GM21360 (cell line): ENCODE results near the gene BACH2.
"Not testable (repeated sequence)": the region's sequence is repeated elsewhere in the genome, so short reads cannot be mapped to it uniquely, and the experiment has no call there.

Experiments used
- ATAC-seq: cut with Tn5 transposase; IDR thresholded peaks from one replicate; pipeline ENCODE4 v1.9.1; 2021; ENCODE audit warnings: mild to moderate bottlenecking, moderate library complexity; ENCODE audit not compliant: unreplicated experiment

The BACH2 gene

DNA sequence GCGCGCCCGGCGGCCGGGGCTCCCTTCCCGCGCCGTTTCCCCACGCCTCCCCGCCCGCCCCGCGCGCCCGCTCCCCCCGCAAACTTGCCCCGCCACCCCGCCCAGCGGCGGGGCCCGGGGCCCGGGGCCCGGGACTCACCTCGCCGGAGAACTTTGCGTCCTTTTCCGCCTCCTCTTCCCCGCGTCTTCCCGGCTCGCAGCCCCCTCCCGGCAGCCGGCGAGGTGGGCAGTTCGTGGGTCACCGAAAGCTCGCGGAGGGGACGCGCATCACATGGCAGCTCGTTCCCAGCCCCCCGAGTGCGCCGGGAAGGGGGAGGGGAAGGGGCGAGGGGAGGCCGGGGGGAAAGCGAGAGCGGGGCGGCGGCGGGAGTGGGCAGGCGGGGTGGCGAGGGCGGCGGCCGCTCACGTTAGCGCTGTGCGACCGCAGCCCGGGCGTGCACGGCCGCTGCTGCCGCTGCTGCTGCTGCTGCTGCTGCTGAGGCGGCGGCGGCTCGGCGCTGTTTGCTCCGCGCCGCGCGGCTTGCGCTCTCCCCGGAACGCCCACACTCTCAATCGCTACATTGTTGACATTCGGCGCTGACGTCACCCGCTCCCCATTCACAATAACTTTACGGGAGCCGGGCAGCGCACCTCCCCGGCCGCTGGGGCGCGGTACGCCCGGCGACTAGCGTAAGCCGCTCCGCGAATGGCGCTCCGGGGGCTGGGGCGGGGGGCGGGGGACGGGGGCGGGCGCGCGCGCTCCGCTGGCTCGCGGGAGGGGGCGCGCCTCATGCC, at the start of gene BACH2:
Gene BACH2 (minus strand): TSS at position 503 of the 774 bp plus-strand sequence. CDS start 287,999 bp downstream, outside the sequence.
- peak; percentile 85 for ATAC-seq

DNA sequence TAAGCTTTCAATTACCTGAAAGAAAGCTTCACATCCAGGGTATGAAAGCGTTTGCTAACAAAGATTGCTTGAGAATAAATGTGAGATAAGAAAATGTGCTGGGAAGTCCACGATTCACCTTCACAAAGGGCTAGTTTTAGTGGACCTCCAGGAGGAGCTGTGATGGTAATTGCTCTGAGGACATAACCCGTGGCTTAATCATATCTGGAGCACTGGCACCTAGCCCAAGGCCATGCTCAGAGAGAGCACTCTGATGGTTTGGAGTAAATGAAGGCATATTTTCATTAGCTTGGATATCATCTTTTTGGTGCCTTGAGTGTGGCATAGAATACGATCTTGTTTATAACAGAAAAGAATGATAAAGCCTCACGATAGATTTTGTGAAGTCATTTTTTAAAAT, 46.9 kb upstream of the BACH2 start:
- ATAC-seq = no peak

GRCh38 chr6:90338409-90338808, 41.8 kb upstream of the BACH2 start:
- ATAC-seq = no peak

DNA sequence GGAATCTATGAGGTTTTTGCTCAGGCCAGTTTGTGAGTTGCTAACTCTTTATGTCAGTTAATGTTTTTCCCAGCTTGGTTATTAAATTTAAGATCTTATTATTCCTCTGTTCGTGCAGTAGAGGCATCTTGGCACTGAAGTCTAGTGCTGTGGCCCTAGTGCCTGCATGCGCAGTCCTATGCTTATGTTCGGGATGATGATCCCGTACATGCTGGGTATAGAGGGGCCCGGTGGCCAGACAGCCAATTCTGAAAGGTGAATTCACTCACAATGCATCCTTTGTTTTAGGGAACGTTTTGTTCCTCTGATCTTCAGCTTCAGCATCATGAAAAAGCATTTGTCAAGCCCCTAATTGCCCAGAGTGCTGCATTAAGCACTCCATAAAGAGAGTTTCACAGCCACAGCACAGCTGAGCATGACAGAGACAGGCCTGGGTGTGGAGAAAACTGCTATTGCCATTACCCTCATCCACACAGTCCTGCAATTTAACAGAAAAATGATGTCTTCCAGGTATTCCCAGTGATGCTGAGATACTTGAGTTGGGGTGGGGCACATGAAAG, 39.8 kb upstream of the BACH2 start:
- ATAC-seq = no peak

GRCh38 chr6:90333928-90334327, 37.3 kb upstream of the BACH2 start:
- no peak for ATAC-seq

DNA sequence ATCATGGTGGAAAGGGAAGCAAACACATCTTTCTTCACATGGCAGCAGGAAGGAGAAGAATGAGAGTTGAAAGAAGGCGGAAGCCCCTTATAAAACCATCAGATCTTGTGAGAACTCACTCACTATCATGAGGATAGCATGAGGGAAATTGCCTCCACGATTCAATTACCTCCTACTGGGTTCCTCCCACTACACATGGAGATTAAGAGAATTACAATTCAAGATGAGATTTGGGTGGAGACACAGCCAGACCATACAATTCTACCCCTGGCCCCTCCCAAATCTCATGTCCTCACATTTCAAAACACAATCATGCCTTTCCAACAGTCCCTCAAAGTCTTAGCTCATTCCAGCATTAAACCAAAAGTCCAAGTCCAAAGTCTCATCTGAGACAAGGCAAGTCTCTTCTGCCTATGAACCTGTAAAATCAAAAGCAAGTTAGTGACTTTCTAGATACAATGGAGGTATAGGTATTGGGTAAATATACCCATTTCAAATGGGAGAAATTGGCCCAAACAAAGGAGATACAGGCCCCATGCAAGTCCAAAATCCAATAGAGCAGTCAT, 36.4 kb upstream of the BACH2 start:
- ATAC-seq = not testable (repeated sequence)

GRCh38 chr6:90329386-90330077, 32.9 kb upstream of the BACH2 start:
- no peak for ATAC-seq

- no peak for ATAC-seq
Observed at GRCh38 chr6:90328004-90328403, 31.4 kb upstream of the BACH2 start.

DNA sequence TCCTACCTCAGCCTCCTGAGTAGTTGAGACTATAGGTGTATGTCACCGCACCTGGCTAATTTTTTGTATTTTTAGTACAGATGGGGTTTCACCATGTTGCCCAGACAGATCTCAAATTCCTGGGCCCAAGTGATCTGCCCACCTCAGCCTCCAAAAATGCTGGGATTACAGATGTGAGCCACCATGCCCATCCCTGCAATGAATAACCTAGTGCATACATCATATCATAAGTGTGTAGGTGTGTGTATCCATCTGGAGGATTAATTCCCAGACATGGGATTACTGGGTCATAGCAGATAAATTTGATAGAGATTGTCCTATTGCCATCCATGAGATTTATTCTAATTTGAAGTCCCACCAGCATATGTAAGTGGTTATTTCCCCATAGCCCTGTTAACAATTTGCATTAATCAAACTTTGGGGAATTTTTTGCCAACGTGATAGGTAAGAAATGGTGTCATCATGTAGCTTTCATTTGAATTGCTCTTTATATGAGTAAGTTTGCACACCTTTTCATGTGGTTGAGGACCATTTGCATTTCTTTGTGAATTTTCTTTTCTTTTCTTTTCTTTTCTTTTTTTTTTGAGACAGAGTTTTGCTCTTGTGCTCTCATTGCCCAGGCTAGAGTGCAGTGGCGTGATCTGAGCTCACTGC, 29.9 kb upstream of the BACH2 start:
- ATAC-seq = no peak

DNA sequence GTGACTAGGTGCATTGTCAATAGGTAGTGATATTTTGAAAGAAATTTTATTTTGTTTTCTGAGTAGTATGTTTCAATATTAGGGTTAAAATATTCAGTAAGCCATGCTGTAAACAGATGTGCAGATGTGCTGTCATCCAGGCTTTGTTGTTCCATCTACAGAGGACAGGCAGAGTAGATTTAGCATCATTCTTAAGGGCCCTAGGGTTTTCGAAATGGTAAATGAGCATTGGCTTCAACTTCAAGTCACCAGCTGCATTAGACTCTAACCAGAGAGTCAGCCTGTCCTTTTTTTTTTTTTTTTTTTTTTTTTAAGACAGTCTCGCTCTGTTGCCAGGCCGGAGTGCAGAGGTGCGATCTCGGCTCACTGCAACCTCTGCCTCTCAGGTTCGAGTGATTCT, 27.1 kb upstream of the BACH2 start:
- ATAC-seq = no peak

DNA sequence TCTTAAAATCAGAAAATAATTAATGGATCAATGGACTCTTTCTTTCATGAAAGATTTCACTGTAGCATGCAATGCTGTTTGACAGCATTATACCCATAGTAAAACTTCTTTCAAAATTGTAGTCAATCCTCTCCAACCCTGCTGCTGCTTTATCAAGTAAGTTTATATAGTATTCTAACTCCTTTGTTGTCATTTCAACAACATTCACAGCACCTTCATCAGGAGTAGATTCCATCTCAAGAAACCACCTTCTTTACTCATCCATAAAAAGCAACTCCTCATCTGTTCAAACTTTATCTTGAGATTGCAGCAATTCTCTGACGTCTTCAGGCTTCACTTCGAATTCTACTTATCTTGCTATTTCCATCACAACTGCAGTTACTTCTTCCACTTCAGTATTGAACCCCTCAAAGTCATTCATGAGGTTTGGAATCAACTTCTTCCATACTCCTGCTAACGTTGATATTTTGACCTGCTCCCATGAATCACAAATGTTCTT, 26.4 kb upstream of the BACH2 start:
- no peak for ATAC-seq

GRCh38 chr6:90319979-90320685, 23.5 kb upstream of the BACH2 start:
- no peak for ATAC-seq

- no peak for ATAC-seq
Observed at GRCh38 chr6:90319044-90319443, 22.4 kb upstream of the BACH2 start.

DNA sequence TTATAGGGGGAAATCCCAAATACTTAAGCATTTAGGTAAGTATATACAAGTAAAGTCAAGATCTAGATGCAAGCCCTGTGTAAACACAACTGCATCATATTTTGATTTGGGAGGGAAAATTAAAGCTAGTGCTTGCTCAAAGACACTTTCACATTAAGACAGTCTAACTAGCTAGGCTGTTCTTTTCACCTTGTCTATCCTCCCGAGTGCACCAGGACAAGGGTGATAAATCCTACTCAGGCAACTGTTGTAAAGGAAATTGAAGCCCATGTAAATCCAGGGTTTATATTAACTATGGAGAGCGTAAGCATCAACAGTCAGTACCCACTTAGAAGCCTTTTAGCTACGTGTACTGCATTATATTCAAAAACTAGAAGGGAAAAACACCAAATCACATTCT, 19.3 kb upstream of the BACH2 start:
- ATAC-seq = no peak

DNA sequence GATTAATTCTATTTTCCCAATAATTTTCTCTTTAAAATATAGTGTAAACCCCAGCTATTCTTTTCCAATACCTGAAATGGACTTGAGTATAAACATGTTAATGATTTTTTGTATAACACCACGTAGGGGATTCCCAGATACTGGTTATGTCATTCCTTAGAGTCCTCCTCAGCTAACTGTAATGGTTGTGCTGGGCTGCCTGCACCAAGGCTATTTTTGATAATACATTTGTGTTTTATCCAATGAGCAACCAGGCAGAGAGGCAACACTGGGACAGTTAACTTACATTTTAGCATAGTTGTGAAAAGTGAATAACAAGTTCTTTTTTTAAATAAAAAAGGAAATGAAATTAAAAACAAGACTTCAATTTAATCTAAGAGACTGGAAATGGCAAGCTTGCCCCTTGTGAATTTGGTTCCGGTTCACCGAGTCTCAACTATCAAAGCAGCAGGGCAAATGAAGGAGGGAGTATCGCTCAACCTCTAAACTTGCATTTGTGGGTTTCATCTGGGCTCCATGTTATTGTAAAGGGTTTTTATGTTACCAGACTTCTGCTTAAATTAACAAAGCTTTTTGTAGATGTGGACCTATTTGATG, 18.8 kb upstream of the BACH2 start:
- ATAC-seq = no peak

GRCh38 chr6:90314514-90314913, 17.9 kb upstream of the BACH2 start:
- ATAC-seq = no peak

GRCh38 chr6:90311569-90311968, 14.9 kb upstream of the BACH2 start:
- no peak for ATAC-seq

DNA sequence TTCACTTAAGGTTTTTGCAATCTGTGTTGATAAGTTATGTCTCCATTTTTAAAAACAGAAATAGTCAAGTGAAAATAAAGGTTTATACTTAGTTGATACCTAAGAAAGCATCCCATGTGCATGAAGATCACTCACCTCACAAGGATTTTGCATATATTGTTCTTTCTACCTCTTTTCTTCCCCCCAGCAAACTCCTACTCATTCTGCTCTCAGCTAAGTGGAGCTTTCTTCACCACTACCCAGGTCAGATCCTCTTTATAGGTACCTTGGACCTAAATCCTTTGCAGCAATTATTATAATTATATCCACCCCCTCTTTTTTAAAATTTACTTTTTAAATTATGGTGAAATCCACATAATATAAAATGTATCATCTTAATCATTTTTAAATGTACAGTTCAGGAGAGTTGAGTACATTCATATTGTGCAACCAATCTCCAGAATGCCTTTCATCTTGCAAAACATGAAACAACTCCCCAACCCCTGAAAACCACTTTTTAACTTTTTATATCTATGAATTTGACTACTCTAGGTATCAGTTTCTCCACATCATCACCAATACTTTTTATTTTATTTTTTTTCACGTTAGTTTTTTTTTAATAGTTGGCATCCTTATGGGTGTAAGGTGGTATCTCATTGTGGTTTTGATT, 9.3 kb upstream of the BACH2 start:
- no peak for ATAC-seq

GRCh38 chr6:90304308-90304707, 7.7 kb upstream of the BACH2 start:
- no peak for ATAC-seq

DNA sequence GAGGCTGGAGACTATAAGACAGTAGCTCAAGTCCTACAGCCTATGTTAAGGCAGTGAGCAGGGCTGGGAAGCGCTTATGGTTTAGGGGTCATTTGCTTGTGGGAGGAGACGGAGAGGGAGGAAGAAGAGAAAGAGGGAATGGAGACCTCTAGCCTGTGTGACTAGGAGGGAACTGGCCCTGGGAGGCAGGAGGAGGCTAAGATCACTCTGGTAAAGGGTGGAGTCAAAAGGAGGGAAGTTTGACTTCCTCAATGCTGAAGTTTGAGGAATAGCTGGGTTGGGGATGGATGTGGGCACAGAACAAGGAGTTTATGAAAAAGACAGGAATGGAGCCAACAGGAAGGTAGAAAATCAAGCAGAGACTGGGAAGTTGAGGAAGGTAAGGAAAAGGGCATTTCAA, 6.4 kb upstream of the BACH2 start:
- ATAC-seq = no peak
